DND-41 (cell line): ENCODE data around the gene PHRF1.

ENCODE experiments used
- ATAC-seq: fragments of 200-7000 bp; cut with Tn5 transposase; 3 replicates; pipeline ENCODE4 v1.9.1; 2021; ENCODE audit warnings: low read depth; ENCODE audit not compliant: insufficient read depth
- DNase-seq: peaks from one replicate; pipeline ENCODE4 v3.0.0-alpha.2; 2020
- H2AFZ ChIP-seq: 2 replicates; pipeline ENCODE4 v1.6.0; 2012; ENCODE audit warnings: low read depth, low read length
- H3K27ac ChIP-seq: 2 replicates; pipeline ENCODE4 v1.5.1; 2012; ENCODE audit warnings: low read length, inconsistent platforms
- H3K27me3 ChIP-seq: fragments of 200-600 bp; sonication (generic); 2 replicates; pipeline ENCODE4 v1.6.0; 2012; ENCODE audit warnings: low read length, mild to moderate bottlenecking, inconsistent platforms; ENCODE audit not compliant: insufficient read depth, poor library complexity
- H3K36me3 ChIP-seq: 2 replicates; pipeline ENCODE4 v1.5.1; 2012; ENCODE audit warnings: low read length, inconsistent platforms; ENCODE audit not compliant: insufficient read depth
- H3K4me1 ChIP-seq: 2 replicates; pipeline ENCODE4 v1.5.1; 2012; ENCODE audit warnings: mild to moderate bottlenecking, low read length; ENCODE audit not compliant: insufficient read depth
- H3K4me2 ChIP-seq: 2 replicates; pipeline ENCODE4 v1.6.0; 2012; ENCODE audit warnings: mild to moderate bottlenecking, moderate library complexity, low read length, inconsistent platforms; ENCODE audit not compliant: insufficient read depth
- H3K4me3 ChIP-seq, 2 experiments: fragments of 200-600 bp in 1 of 2; shearing (Covaris generic) in 1 of 2; 2 replicates each; pipeline ENCODE4 v1.5.1; 2012 to 2016; ENCODE audit warnings: inconsistent platforms in 2 of 2, low read length in 2 of 2, mild to moderate bottlenecking in 2 of 2, low read depth in 1 of 2, moderate library complexity in 1 of 2
- H3K79me2 ChIP-seq: 2 replicates; pipeline ENCODE4 v1.6.0; 2012; ENCODE audit warnings: low read length, inconsistent platforms; ENCODE audit not compliant: insufficient read depth
- H3K9ac ChIP-seq: 2 replicates; pipeline ENCODE4 v1.6.0; 2012; ENCODE audit warnings: low read depth, mild to moderate bottlenecking, inconsistent platforms, low read length, moderate library complexity
- H3K9me3 ChIP-seq: 2 replicates; pipeline ENCODE4 v1.5.1; 2012; ENCODE audit warnings: low read length, moderate library complexity, mild to moderate bottlenecking, inconsistent platforms; ENCODE audit not compliant: insufficient read depth, severe bottlenecking
- H4K20me1 ChIP-seq: 2 replicates; pipeline ENCODE4 v1.6.0; 2012; ENCODE audit warnings: low read length; ENCODE audit not compliant: insufficient read depth
- CTCF ChIP-seq: IDR thresholded peaks from 2 replicates; pipeline ENCODE4 v1.5.1; 2012; ENCODE audit warnings: borderline replicate concordance, low read length, moderate library complexity, mild to moderate bottlenecking; ENCODE audit not compliant: poor library complexity, severe bottlenecking; ENCODE audit errors: extremely low read depth
- EZH2 ChIP-seq: IDR thresholded peaks from 3 replicates; pipeline ENCODE4 v1.6.1; 2012; ENCODE audit warnings: borderline replicate concordance, low read depth, mild to moderate bottlenecking, moderate library complexity, low read length, inconsistent platforms; ENCODE audit not compliant: severe bottlenecking

The PHRF1 gene

GRCh38 chr11:619628-620050, 43.4 kb downstream of the PHRF1 start:
- no peak for ATAC-seq
- peaks cover 14% of the 10 kb centered on the region for H3K79me2 ChIP-seq
- no peak for DNase-seq
- H3K4me3 ChIP-seq, result no peak overlapping the region
- no peak for TF ChIP-seq CTCF
- no peak for TF ChIP-seq EZH2
- H3K27me3 ChIP-seq, result no peaks in the 10 kb centered on the region
- peaks cover 17% of the 10 kb centered on the region for H3K36me3 ChIP-seq
- peaks cover 18% of the 10 kb centered on the region for H3K4me1 ChIP-seq
- no peak overlapping the region for H3K9ac ChIP-seq
- H3K9me3 ChIP-seq, result no peaks in the 10 kb centered on the region
- H4K20me1 ChIP-seq, result peaks cover 15% of the 10 kb centered on the region
- no peak overlapping the region for H3K27ac ChIP-seq
- H2AFZ ChIP-seq, result no peak overlapping the region
- no peak overlapping the region for H3K4me2 ChIP-seq

- no peak overlapping the region for H3K27ac ChIP-seq
- TF ChIP-seq EZH2, result no peak
- no peak for TF ChIP-seq CTCF
- no peak overlapping the region for H2AFZ ChIP-seq
- DNase-seq, result no peak
- peaks cover 10% of the 10 kb centered on the region for H3K79me2 ChIP-seq
- no peaks in the 10 kb centered on the region for H3K27me3 ChIP-seq
- ATAC-seq, result no peak
- no peak overlapping the region for H3K9ac ChIP-seq
- peaks cover 13% of the 10 kb centered on the region for H3K4me1 ChIP-seq
- H3K36me3 ChIP-seq, result peaks cover 15% of the 10 kb centered on the region
- H3K4me2 ChIP-seq, result no peak overlapping the region
- no peak overlapping the region for H3K4me3 ChIP-seq
- H3K9me3 ChIP-seq, result no peaks in the 10 kb centered on the region
- H4K20me1 ChIP-seq, result peaks cover 11% of the 10 kb centered on the region
These were observed 43.9 kb downstream of the PHRF1 start for GRCh38 chr11:620201-620600.

- Histone ChIP-seq H3K27ac (no peak overlapping the region), H3K36me3 (peaks cover 15% of the 10 kb centered on the region), H3K9ac (no peak overlapping the region), H2AFZ (no peak overlapping the region), H3K4me1 (peaks cover 6% of the 10 kb centered on the region), H3K79me2 (peaks cover 8% of the 10 kb centered on the region; the same call in 1 of the 2 replicates), H3K4me2 (no peak overlapping the region), H4K20me1 (peaks cover 8% of the 10 kb centered on the region; the same call in 1 of the 2 replicates), H3K9me3 (no peaks in the 10 kb centered on the region), H3K27me3 (no peaks in the 10 kb centered on the region), H3K4me3 (no peak overlapping the region)
- no peak for TF ChIP-seq CTCF
- no peak for TF ChIP-seq EZH2
- ATAC-seq (no peak), DNase-seq (no peak)
These were observed 44.9 kb downstream of the PHRF1 start for GRCh38 chr11:620935-621814.
